GM21786 (cell line): Measurements from ENCODE around the gene OTULIN.

Source experiments
- ATAC-seq: cut with Tn5 transposase; IDR thresholded peaks from one replicate; pipeline ENCODE4 v1.9.1; 2021; ENCODE audit not compliant: unreplicated experiment

OTULIN gene

DNA sequence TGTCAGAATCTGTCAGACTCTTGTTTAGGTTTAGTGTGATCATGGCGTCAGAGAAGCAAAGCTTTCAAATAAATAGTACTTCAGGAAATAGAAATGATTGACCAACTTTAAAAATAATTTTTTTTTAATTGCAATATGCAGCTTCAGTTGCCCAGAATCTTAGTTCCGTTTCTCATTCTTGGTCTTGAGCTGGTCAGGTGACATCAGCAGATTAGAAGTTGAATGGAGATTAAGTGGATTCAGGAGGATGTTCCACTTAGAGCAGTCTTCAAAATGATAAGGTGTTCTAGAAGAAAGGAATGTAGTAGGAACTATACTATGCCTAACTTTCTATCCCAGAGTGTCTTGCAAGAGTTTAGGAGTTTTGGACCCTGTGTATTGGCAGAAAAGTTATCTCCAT lies 30.6 kb downstream of the OTULIN start:
- no peak for ATAC-seq

GRCh38 chr5:14696057-14696456 lies 31.5 kb downstream of the OTULIN start:
- no peak for ATAC-seq

DNA sequence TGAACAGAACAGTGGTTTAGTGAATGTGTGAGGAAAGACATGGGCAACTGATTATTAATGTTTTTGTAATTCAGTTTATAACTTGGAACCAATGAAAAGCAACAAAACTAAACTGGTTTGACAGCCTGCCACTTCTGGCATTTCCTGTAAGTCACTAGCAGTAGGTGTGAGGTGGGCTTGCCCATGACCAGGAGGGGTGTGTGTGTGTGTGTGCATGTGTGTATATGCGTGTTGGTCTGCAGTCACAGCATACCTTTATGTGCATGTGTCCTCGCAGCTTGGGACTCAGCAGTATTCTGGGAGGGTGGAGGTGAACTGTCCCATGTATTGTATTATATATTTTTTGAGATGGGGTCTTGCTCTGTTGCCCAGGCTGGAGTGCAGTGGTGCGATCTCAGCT lies 32.3 kb downstream of the OTULIN start:
- ATAC-seq = no peak

- ATAC-seq = no peak
Observed at GRCh38 chr5:14698495-14698894, 34.0 kb downstream of the OTULIN start.

- no peak for ATAC-seq
Observed at GRCh38 chr5:14699159-14699558, 34.6 kb downstream of the OTULIN start.

GRCh38 chr5:14699807-14700400 lies 35.4 kb downstream of the OTULIN start:
- ATAC-seq = no peak

DNA sequence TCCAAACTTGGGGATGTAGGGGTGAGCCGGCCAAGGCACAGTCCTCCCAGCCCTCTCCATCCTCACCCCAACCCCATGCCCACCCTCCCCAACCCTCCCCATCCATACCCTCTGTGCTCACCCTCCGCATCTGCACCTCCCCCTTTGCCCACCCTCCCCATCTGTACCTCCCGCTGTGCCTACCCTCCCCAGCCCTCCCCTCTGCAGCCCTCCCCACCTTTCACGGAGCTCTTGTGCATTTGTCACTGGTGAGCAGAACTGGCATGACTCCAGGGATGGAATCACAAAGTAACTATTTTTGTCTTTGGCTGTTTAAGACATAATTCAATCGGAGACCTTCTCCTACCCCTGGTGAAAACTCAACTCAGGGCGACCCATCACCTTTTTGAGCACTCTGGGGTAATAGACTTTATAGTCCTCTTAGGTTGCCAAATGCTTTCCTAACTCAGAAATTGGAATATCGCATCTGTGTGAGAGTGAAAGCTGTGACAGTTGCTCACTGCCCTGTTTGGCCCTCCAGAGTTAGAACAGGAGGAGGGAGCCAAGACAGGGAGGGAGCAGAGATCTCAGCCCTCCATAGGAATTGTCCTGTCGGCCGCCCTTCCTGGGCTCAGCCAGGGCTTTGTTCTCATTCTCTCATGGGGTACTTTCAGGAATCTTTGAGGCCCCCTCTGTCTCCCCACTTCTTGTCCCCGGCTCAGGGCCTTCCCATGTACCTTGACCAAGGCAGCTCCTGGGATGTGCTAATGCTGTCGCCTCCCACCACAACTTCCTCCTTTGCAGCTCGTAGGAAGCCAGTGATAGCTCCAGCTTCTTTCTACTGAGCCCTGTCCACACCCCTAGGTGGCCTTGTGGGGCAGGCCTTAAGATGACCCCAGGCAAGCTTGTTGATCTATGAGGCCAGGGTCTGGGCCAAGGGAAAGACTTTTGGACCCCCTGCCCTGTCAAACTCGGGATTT lies 36.2 kb downstream of the OTULIN start:
- ATAC-seq = no peak

- ATAC-seq = no peak
Observed at GRCh38 chr5:14701556-14701955, 37.0 kb downstream of the OTULIN start.

DNA sequence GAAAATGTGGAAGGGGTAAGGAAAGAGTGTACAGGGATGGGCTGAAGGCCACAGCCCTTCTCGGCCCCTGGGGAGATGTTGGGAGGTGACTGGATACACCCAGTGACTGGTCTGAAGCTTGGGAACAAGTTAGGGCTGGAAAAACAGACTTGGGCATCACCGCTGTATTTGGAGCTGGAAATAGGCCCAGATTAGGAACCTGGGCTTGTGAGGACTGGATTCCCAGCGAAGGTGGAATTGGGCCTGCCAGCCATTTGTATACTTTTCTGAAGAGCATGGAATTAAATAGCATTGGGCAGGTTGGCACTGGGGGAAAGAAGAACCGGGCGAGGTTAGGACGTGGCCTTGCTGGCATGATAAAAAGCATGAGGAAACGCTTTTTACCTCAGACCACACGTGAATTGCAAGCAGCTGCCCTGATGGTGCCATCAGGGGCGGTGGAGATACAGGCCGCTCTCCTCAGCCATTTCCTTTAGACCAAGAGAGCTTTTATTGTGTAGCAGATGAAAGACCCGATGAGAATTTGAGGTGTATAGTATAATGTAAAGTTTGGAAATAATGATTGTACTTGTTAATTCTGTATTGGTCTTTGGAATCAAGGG lies 37.8 kb downstream of the OTULIN start:
- no peak for ATAC-seq

DNA sequence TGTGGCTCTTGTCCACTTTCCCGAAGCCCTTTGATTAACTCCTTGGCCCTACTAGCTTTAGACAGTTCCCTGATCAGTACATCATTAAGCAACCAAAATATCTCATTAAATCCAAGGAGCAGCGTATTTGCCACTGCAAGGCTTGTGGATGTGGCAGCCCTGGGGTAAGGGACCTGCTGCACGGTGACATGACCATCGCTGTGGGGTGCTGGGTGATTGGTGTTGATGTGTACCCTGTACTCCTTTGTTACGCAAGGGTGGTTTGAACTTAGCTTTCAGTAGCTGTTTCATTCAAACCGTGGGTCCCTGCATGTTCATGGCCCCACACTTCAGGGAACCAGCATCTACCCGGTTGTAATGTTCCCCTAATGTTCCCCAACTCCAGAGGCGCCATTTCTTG lies 41.0 kb downstream of the OTULIN start:
- no peak for ATAC-seq

GRCh38 chr5:14706615-14707021 lies 42.1 kb downstream of the OTULIN start:
- no peak for ATAC-seq

GRCh38 chr5:14707811-14708390 lies 43.4 kb downstream of the OTULIN start:
- no peak for ATAC-seq

- ATAC-seq = no peak
Observed at GRCh38 chr5:14708551-14708950, 44.0 kb downstream of the OTULIN start.

DNA sequence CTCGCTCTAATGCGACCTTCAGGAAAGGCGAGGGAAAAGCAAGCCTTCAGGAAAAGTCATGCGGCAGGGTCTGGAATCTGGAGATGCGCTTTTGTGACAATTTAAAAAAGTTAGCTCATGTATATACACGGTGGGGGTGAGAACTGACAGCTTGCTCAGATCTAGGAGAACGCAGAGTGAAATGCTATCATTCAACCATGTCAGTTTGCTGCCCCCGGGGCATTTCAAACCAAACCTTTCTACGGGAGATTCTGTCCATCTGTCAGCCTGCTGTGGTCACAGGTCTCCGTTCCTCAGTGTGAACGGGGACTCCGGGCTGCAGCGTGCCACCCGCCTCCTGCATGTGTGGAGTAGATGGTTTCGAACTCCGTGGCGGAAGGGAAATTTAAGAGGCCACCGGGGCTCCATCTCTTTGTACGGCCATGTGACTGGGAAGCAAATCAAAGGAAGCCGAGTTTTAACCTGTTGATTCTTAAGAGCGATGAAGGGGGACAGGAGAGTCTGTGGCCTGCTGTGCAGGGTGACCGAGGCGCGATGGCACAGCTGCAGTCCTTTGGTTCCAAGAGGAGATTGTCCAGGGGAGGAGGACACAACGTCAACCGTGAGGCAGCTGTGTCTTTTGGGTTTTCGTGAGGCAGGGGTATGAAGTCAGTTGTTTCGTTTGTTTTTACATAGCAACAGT lies 45.9 kb downstream of the OTULIN start:
- no peak for ATAC-seq

DNA sequence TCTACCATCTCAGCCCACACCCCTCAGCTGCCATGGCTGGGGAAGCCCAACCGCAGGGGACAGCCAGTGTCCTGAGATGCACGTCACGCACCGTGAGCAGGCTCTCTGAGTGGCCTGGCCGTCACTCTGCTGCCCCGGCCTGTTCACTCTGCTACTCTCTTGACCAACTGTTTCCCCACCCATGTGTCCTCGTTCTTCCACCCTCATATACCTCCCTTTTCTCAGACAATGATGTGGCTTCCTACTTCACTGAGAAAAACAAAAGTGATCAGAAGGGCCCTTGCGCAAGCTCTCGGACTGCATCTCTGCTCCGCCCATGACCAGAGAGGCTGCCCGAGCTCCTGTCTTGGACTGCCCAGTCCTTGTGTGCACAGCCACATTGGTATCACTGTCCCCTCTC lies 47.6 kb downstream of the OTULIN start:
- no peak for ATAC-seq

DNA sequence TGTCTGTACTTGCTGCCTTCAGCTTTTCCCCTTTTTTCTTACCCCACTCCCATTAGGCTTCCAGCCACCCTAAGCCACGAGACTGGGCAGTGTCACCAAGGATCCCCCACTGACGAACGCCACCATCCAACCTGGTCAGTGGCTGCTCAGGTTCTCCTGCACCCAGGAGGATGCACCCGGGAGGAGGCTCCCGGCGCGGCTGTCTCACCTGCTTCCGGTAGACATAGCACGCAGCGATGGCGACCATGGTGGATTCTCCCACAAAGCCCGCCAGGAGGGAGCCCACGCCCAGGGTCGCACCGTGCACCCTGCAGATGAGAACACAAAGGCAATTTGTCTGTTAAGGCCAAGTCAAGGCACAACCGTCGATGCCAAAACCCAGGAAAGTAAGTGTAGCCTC lies 48.1 kb downstream of the OTULIN start:
- no peak for ATAC-seq

DNA sequence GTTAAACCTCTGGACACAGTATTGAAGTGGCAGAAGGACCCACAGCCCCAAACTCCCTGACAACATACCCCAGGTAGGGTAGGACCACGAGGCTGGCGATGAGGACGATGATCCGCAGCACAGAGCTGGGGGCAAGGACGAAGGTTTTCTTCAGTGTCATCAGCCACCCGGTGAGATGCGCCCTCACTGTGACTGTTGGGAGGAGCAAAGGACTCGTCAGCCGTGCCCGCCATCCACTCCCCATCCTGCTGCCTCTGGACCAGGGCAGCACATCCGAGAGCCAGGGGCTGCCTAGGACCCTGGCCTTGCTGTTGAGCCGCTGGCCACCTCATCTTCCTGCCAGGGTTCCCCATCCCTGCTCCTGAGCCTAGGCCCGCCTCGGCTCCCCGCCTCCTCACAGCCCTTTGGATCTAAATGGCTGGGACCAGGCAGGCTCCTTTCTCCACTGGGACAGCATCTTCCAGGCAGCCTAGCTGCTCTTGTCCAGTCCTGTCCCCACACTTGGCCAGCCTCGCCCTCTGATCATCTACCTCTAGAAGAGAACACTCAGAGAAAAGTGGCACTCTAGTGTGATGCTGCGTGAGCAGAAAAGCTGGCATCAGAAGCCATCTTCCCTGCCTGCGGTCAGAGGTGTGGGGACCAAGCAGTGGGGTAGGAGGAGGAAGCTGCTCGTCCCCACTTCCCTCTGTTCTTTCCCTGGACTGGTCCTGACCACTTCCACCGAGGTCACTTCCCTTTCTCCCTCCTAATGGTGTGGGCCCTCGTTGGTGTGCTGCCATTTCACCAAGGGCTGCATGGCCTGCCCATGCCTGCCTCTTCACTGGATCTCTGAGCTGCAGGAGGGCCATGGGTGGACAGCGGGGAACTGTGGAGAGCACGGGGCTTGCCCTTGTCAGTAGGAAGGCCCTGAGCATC lies 49.2 kb downstream of the OTULIN start:
- no peak for ATAC-seq

DNA sequence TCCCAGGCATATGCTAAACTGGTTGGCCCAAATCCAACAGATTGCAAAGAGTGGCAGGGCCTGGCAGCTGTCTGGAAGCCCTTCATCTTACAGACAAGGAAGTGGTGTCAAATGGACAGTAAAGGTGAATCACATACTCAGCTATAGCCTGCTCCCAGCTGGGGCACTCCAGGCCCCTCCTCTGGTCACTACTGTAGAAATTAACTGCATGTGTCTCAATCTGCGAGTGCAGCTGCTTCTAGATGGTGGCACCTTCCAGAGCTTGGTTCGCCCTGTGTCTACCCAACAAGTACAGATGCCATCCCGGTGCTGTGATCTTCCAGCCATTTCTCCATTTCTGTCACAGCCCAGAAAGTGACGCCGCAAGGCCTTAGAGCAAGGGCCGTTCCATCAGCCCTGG lies 50.2 kb downstream of the OTULIN start:
- no peak for ATAC-seq

DNA sequence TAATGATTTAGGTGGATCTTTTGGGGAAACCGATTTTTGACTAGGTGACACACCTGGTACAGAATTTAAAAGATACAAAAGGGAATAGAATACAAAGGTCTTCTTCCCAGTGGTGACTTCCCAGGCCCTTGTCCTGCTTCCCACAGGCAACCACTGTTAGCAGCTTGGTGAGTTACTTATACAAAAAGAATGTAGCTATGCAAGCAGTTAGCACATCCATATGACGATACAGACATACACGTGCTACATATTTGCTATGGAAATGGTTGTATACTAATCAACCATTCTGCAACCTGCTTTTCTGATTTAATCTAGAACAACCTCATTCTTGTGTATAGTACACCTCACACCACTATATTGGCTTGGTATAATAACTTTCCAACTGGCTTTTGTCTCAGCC lies 51.0 kb downstream of the OTULIN start:
- no peak for ATAC-seq
